ENCODE data around the gene SLC25A13. TPM values are rescaled to one million over a fixed set of nuclear protein-coding genes. Genes with fewer than 3 reads are reported as not detected.
A peak's percentile ranks its signal among the peaks of the same experiment; 100 is the strongest.

The SLC25A13 gene
- total and polyA plus RNA-seq, 2 of the 4 experiments (the other 2 are of a cell fraction): 7.4 to 11.7 TPM

GRCh38 chr7:96322373-96322695, 436 bp upstream of the SLC25A13 start:
- Histone ChIP-seq H2BK20ac (ENCODE audit: low read depth, low read length) (no peak overlapping the region), H4K20me1 (ENCODE audit: insufficient read depth, low read length) (no peaks in the 10 kb centered on the region), H4K8ac (ENCODE audit: low read depth in 2 of 2, low read length in 2 of 2) (no peak overlapping the region), H3K23ac (ENCODE audit: low read depth, low read length) (no peak overlapping the region), H3K4ac (ENCODE audit: low read depth, low read length) (no peak overlapping the region), H3K4me1 (ENCODE audit: control insufficient read depth, insufficient read depth, low read length) (no peaks in the 10 kb centered on the region), H2BK5ac (ENCODE audit: low read depth, low read length, poor library complexity, severe bottlenecking) (no peak overlapping the region), H3K27ac (ENCODE audit: insufficient read depth, low read length) (no peak overlapping the region), H2BK15ac (ENCODE audit: low read depth, low read length) (no peak overlapping the region), H3K56ac (ENCODE audit: extremely low read depth, insufficient read depth, low read length) (no peak overlapping the region), H2AFZ (replicated peaks; ENCODE audit: low read length, poor library complexity) (peak overlapping the region; percentile 95), H2BK120ac (ENCODE audit: low read depth, low read length) (no peak overlapping the region), H3K18ac (ENCODE audit: low read depth, low read length) (no peak overlapping the region), H3K14ac (replicated peaks; ENCODE audit: low read depth, low read length) (no peak overlapping the region), H3K36me3 (ENCODE audit: control insufficient read depth, insufficient read depth, low read length) (no peaks in the 10 kb centered on the region), H3K9ac (ENCODE audit: low read depth, low read length) (no peak overlapping the region), H3K79me1 (ENCODE audit: low read depth in 1 of 2, low read length in 2 of 2) (peaks cover 10 to 20% of the 10 kb centered on the region in 2 experiments; a peak in 3 of 4 replicates), H3K4me2 (ENCODE audit: low read depth, low read length) (peak overlapping the region; percentile 92), H3K9me1 (ENCODE audit: insufficient read depth, low read length) (peaks cover 3% of the 10 kb centered on the region; the same call in 1 of the 2 replicates), H3K27me3 (ENCODE audit: control insufficient read depth, insufficient read depth, low read length) (no peaks in the 10 kb centered on the region), H3K4me3 (ENCODE audit: insufficient read depth, low read depth, low read length) (peak overlapping the region; percentile 60), H2AK5ac (ENCODE audit: low read depth, low read length) (no peak overlapping the region), H4K91ac (ENCODE audit: insufficient read depth, low read depth, low read length) (no peak overlapping the region), H4K5ac (ENCODE audit: low read depth, low read length) (no peak overlapping the region), H3K9me3 (ENCODE audit: control insufficient read depth, insufficient read depth, low read length) (no peaks in the 10 kb centered on the region), H2AK9ac (replicated peaks; ENCODE audit: low read depth, low read length, poor library complexity) (peak overlapping the region; percentile 91)
- no TSS peak for BruUV-seq (replicated peaks)
- 27% methylated on average over 3 of the region's 9 CpGs; no CpG with 5 or more reads in 1 of the 2 experiments for WGBS, 2 experiments (ENCODE audit: extremely low coverage in 2 of 2, insufficient read length in 1 of 2)
- ChIA-PET CTCF (no interaction called here), POLR2A (ENCODE audit: unreplicated experiment) (no interaction called here)
- intact Hi-C loops (cut with micrococcal nuclease): loop anchor here (5.0 kb wide), 1 partner anchor 230 kb away; no protein-coding TSS in a partner anchor
- in situ Hi-C loops (cut with MboI; ENCODE audit: low sequenced_read_pairs): no loop called here
- DNase-seq (no peak), ATAC-seq (ENCODE audit: low read depth) (no peak)
- dilution Hi-C loops (cut with HindIII; ENCODE audit: low sequenced_read_pairs, unreplicated experiment): no loop called here
- no peak for TF ChIP-seq ELK1 (IDR thresholded peaks at IDR 0.05; ENCODE audit: borderline replicate concordance, low read depth, low read length)
- TF ChIP-seq CEBPB (IDR thresholded peaks at IDR 0.05; ENCODE audit: low read depth, low read length): no peak
- TF ChIP-seq SMC3 (IDR thresholded peaks at IDR 0.05; ENCODE audit: low read depth, low read length): no peak
- no peak for TF ChIP-seq MAZ (IDR thresholded peaks at IDR 0.05; ENCODE audit: borderline replicate concordance, low read depth, low read length)
- TF ChIP-seq FOS (IDR thresholded peaks at IDR 0.05; ENCODE audit: low read depth, low read length): no peak
- TF ChIP-seq USF2 (IDR thresholded peaks at IDR 0.05; ENCODE audit: low read depth, low read length): no peak
- no peak for TF ChIP-seq RAD21 (IDR thresholded peaks at IDR 0.05; ENCODE audit: low read length)
- no peak for TF ChIP-seq RFX5 (IDR thresholded peaks at IDR 0.05; ENCODE audit: low read depth, low read length)
- TF ChIP-seq RCOR1 (IDR thresholded peaks at IDR 0.05; ENCODE audit: insufficient replicate concordance, low read length): no peak
- TF ChIP-seq CHD1 (IDR thresholded peaks at IDR 0.05; ENCODE audit: low read depth, low read length): no peak
- no peak for TF ChIP-seq MXI1 (IDR thresholded peaks at IDR 0.05; ENCODE audit: borderline replicate concordance, low read depth, low read length)

All from IMR-90 (cell line).